Activated T-helper 1 cell treated with anti-CD3 and anti-CD28 coated beads, Interleukin-12 subunit alpha, Interleukin-12 subunit beta, Interleukin-2, Interleukin-4 antibody, amounts not matched to agents 30 ng/mL and 10 ng/mL and 1 ng/mL, durations not matched to agents 14 hours and 24 hours and 36 hours (primary cell): ENCODE data around the gene DGKI. TPM values are rescaled to one million over a fixed set of nuclear protein-coding genes. Genes with fewer than 3 reads are reported as not detected.

Source experiments
- DNase-seq: peaks from one replicate; pipeline ENCODE4 v3.0.0; 2021; ENCODE audit warnings: low spot score
- H3K27ac Mint-ChIP-seq: one replicate; pipeline ENCODE4 v1.8.0; 2021; ENCODE audit warnings: mild to moderate bottlenecking, mixed read lengths
- H3K27me3 Mint-ChIP-seq: one replicate; pipeline ENCODE4 v1.8.0; 2022; ENCODE audit warnings: mild to moderate bottlenecking, moderate library complexity, mixed read lengths; ENCODE audit not compliant: insufficient read depth
- H3K36me3 Mint-ChIP-seq: one replicate; pipeline ENCODE4 v1.8.0; 2021; ENCODE audit warnings: low read depth, mixed read lengths
- H3K4me1 Mint-ChIP-seq: one replicate; pipeline ENCODE4 v1.8.0; 2021; ENCODE audit warnings: low read depth, mixed read lengths
- H3K4me3 Mint-ChIP-seq: one replicate; pipeline ENCODE4 v1.8.0; 2021; ENCODE audit warnings: mild to moderate bottlenecking, moderate library complexity, mixed read lengths
- H3K9me3 Mint-ChIP-seq: one replicate; pipeline ENCODE4 v1.8.0; 2021; ENCODE audit warnings: mixed read lengths
- intact Hi-C: fragments of 100-400 bp; cut with micrococcal nuclease; formaldehyde crosslinking; loops from one replicate; pipeline ENCODE4 v1.15.1; 2024
- total RNA-seq: library from RNA; stranded (reverse); gene quantifications from 2 replicates; pipeline ENCODE4 v1.2.3, GENCODE V29; 2022

Gene DGKI
- total RNA-seq, 1 donor from 2014 or later, result 27.3 TPM

DNA sequence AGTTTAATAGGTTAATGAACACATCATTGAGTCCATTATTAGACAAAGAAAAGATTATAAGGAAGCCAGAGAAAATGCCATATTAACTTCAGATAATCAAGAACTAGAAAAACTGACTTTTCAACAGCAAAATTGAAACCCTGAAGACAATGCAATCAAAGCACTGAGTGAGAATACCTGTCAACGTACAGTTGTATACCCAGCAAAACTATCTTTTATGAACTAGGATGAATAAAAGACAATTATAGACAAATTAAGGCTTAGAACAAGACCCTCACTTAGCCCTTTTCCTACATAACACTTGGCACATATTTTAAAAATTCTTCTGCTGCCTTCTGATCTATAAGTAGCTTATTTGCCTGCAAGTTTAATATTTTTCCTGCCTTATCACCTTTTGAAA is 19.0 kb upstream of the DGKI start:
- Mint-ChIP-seq H3K9me3 (peaks cover 16% of the 10 kb centered on the region), H3K4me3 (no peak overlapping the region), H3K36me3 (peaks cover 43% of the 10 kb centered on the region), H3K27ac (no peak overlapping the region), H3K4me1 (peaks cover 4% of the 10 kb centered on the region), H3K27me3 (no peaks in the 10 kb centered on the region)
- intact Hi-C loops, result no loop called here
- DNase-seq, result no peak

DNA sequence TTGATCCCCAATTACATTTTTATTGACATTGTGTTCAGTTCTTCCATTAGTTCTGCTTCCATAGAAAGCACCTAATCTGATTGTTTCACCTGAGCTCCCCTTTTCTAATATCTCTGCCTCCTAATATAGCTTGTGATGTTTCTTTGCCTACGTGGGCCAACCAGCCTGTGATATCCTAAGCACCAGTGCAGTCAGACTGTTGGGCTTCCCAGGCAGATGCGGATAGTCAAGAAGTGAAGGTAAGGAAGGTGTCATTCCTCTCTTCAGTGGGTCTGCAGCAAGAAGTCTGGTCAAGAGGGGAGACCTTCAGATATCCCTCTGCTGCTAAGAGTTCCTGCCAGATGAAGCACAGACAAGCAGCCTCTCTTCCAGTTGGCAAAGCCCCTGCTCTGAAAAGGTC is 16.2 kb upstream of the DGKI start:
- Mint-ChIP-seq H3K4me1 (no peaks in the 10 kb centered on the region), H3K36me3 (peaks cover 39% of the 10 kb centered on the region)
- no peak for DNase-seq

DNA sequence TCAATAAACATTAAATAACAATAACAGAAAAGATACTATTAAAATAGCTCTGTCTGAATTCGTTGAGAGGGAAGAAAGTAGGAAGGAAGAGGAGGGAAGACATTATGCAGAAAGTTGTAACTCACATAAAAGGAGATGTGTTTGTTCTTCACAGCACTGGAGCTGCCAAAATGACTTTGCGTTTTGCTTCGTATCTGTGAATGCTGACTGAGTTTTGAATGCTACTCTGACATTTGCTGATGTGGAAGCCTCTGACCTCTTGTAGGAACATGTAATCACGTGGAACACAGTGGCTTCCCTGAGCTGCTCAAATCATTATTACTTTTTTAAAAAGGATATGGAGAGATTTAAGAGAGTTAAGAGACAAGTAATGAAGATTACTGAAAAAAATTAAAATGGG is 15.6 kb upstream of the DGKI start:
- DNase-seq, result no peak
- Mint-ChIP-seq H3K4me3 (no peak overlapping the region), H3K27ac (no peak overlapping the region)

More for the DNA sequence above, 16.2 kb upstream of the DGKI start:
- H3K27ac Mint-ChIP-seq, result no peak overlapping the region
- H3K9me3 Mint-ChIP-seq, result peaks cover 16% of the 10 kb centered on the region
- H3K4me3 Mint-ChIP-seq, result no peak overlapping the region
- intact Hi-C loops, result no loop called here
- H3K27me3 Mint-ChIP-seq, result no peaks in the 10 kb centered on the region

DNA sequence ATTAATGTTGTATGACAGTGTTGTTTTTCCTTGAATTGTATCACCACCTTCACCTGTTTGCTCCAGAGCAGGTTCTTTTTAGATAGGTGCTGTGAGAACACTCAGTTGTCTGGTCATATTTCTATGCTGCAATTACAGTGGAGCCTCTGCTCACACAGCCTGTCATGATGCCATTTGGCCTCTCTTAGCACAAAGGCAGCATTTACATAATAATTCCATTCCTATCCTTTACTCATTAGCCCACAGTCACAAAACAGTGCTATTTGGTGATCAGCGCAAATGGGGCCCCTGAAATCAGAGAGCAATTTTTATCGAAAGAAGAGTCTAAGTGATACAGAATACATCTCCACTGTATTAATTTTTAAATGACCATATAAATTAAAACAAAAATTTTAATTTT is 13.8 kb upstream of the DGKI start:
- Mint-ChIP-seq H3K4me3 (no peak overlapping the region), H3K9me3 (peaks cover 4% of the 10 kb centered on the region), H3K4me1 (no peaks in the 10 kb centered on the region), H3K36me3 (peaks cover 18% of the 10 kb centered on the region), H3K27ac (peak overlapping the region; percentile 35), H3K27me3 (no peaks in the 10 kb centered on the region)
- intact Hi-C loops, result no loop called here
- DNase-seq, result no peak

More for the DNA sequence above, 15.6 kb upstream of the DGKI start:
- H3K36me3 Mint-ChIP-seq, result peaks cover 33% of the 10 kb centered on the region
- no peaks in the 10 kb centered on the region for H3K4me1 Mint-ChIP-seq
- intact Hi-C loops, result no loop called here
- peaks cover 16% of the 10 kb centered on the region for H3K9me3 Mint-ChIP-seq
- H3K27me3 Mint-ChIP-seq, result no peaks in the 10 kb centered on the region

DNA sequence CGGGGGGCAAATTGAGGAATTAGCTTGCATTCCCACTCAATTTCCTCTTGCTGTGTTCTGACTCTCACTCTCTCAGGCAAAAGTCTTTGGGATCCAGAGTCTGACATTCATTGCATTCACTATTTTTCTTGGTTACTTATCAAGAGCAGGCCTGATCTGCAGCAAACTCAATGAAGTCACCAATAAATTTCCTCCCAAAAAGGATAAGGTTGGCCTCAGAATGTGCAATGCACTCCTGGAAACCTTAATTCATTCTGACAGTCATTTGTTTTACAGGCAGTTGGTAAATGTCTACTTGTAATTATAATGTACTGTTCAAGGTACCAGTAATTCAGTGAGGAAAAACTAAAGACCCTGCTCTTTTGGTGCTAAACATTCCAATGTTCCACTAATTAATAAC is 6.3 kb upstream of the DGKI start:
- DNase-seq, result no peak

DNA sequence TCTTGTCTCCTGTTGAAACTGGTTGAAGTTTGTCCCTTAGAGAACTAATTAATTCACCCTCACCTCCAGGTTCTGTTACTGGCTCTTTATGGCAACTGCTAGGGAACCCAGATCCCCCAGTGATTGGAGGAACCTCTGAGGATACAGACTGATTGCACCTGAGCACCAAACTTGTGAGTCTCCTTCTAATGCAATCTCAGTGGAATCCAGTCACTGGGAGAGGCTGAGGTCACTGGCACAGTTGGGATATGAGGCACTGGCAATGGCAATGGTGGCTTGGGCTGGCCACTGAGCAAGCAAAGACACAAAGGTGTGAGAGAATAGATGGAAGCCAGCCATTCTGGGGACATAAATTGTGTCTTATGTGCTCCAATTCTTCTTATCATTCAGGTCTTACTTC is 5.3 kb upstream of the DGKI start:
- Mint-ChIP-seq H3K27me3 (peaks cover 19% of the 10 kb centered on the region), H3K9me3 (no peaks in the 10 kb centered on the region), H3K27ac (no peak overlapping the region), H3K36me3 (peaks cover 6% of the 10 kb centered on the region), H3K4me3 (no peak overlapping the region), H3K4me1 (peaks cover 7% of the 10 kb centered on the region)
- intact Hi-C loops, result no loop called here
- no peak for DNase-seq

More for the DNA sequence above, 6.3 kb upstream of the DGKI start:
- no peak overlapping the region for H3K27ac Mint-ChIP-seq
- no peak overlapping the region for H3K4me3 Mint-ChIP-seq
- H3K4me1 Mint-ChIP-seq, result peaks cover under 1% of the 10 kb centered on the region
- peaks cover 14% of the 10 kb centered on the region for H3K27me3 Mint-ChIP-seq
- H3K36me3 Mint-ChIP-seq, result peaks cover 6% of the 10 kb centered on the region
- intact Hi-C loops, result no loop called here
- no peaks in the 10 kb centered on the region for H3K9me3 Mint-ChIP-seq

DNA sequence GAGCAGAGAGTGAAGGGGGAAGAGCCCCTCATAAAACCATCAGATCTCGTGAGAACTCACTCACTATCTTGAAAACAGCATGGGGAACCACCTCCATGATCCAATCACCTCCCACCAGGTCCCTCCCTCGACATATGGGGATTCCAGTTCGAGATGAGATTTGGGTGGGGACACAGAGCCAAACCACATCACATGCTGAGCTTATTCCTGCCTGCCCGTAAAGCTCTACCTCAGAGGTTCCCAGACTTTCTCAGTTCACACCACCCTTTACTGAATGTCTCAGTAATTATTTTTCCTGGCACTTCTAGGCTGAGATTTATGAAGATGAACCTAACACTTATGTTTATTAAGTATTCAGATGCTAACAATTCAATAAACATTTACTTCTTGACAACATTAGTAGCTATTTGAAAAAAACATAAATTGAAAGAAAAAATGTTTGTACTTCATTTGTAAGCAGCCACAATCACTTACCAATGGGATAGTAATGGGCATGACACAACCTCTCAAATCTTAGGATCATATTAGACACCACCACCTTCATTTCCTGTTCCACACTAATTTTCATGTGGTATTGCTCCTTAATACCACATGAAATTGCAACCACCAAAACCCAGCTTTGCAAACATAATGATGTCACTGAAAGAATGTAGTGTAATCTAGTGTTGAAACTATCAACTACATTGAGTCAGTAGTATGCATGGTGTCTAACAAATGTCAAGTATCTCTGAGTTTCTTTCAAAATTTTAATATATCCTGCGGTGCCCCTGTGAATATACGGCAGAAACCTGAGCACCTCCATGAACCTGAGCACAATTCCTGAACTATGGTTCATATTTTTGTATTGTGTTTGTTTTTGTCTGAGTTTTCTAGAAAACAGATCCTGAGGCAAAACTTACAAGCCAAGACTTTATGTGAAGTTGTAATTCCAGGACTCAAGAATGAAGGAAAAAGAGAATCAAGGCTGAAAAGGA is 4.5 kb upstream of the DGKI start:
- DNase-seq, result no peak
- intact Hi-C loops, result no loop called here
- Mint-ChIP-seq H3K4me1 (peaks cover 7% of the 10 kb centered on the region), H3K4me3 (no peak overlapping the region), H3K27ac (no peak overlapping the region), H3K36me3 (peaks cover 6% of the 10 kb centered on the region), H3K27me3 (peaks cover 19% of the 10 kb centered on the region), H3K9me3 (no peaks in the 10 kb centered on the region)

DNA sequence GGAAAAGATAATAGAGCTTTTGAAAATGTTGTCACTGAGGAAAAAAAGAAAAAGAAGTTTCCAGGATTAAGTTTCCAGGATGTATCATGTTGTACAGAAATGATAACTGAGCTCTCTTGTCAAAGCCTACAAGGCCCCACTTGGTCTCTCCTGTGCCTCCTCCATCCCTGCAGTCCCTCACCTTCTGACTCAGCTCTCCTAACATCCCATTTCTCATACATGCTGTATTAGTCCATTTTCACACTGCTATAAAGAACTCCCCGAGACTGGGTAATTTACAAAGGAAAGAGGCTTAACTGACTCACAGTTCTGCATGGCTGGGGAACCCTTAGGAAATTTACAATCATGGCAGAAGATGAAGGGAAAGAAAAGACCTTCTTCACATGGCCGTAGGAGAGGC is 3.8 kb upstream of the DGKI start:
- Mint-ChIP-seq H3K9me3 (no peaks in the 10 kb centered on the region), H3K4me1 (peaks cover 7% of the 10 kb centered on the region), H3K27ac (no peak overlapping the region), H3K27me3 (peaks cover 25% of the 10 kb centered on the region), H3K4me3 (no peak overlapping the region), H3K36me3 (peaks cover 6% of the 10 kb centered on the region)
- DNase-seq, result no peak
- intact Hi-C loops, result no loop called here

DNA sequence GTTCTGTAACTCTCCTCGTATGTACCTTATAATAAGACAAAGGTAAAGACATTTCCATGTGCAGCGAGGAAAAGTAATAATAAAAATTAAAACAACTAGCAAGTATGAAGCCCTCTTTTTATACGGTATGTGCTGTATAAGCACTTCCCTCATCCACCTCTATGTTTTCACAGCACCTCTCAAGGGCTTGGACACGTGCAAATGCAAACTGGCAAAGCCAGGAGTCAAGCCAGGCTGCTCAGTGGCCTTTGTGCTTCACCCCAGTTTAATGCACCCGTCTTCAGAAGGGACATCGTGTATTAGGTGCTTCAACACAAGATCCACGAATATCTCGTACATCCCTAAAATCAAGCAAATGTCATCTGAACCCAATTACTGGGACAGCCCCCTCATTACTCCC is 1.3 kb upstream of the DGKI start:
- Mint-ChIP-seq H3K9me3 (no peaks in the 10 kb centered on the region), H3K4me1 (peaks cover 7% of the 10 kb centered on the region), H3K36me3 (peaks cover 6% of the 10 kb centered on the region), H3K27me3 (peaks cover 37% of the 10 kb centered on the region), H3K27ac (no peak overlapping the region), H3K4me3 (peak overlapping the region; percentile 48)
- intact Hi-C loops, result no loop called here
- no peak for DNase-seq

DNA sequence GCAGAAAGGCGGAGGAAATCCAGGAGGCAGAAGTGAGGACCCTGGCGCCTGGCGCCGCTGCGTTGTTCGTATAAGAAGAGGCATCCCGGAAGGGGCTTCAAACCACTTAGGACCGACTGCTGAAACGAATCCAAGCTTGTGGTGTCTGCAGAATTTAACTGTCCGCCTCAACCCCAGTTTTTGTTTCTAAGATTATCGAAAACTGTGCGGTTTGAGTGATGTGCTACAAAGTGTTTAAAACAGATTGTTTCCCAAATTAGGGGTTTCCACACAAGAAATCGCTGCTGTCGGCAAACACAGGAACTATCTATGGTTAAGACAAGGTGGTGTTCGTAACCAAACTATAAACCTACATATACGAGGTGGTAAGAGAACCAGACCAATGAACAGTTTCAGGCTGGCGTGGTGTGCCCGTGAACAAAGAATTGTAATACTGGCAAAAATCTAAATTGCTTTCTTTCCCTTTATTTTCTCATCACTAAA is 835 bp upstream of the DGKI start:
- H3K36me3 Mint-ChIP-seq, result peaks cover 6% of the 10 kb centered on the region
- H3K27me3 Mint-ChIP-seq, result peaks cover 37% of the 10 kb centered on the region
- intact Hi-C loops, result loop anchor here (1.0 kb wide), 1 partner anchor 48 kb away; no protein-coding TSS in a partner anchor
- H3K9me3 Mint-ChIP-seq, result no peaks in the 10 kb centered on the region
- H3K27ac Mint-ChIP-seq, result no peak overlapping the region
- H3K4me1 Mint-ChIP-seq, result peaks cover 7% of the 10 kb centered on the region
- DNase-seq, result no peak
- H3K4me3 Mint-ChIP-seq, result peak overlapping the region; percentile 48

DNA sequence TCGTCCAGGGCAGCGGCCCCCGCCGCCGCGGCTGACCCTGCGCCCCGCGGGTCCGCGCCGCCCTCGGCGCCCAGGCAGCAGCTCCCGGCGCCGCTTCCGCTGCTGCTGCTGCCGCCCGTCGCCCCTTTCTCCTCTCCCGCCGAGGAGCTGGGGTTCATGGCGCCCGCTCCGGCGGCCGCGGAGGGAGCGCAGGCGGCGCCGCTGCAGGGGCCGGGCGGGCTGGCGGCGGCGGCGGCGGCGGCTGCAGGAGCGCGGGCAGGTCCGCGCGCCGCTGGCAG is 286 bp downstream of the DGKI start:
- H3K36me3 Mint-ChIP-seq, result peaks cover 6% of the 10 kb centered on the region
- intact Hi-C loops, result no loop called here
- no peak for DNase-seq
- peaks cover 40% of the 10 kb centered on the region for H3K27me3 Mint-ChIP-seq
- no peaks in the 10 kb centered on the region for H3K9me3 Mint-ChIP-seq
- peaks cover 7% of the 10 kb centered on the region for H3K4me1 Mint-ChIP-seq
- no peak overlapping the region for H3K27ac Mint-ChIP-seq
- H3K4me3 Mint-ChIP-seq, result no peak overlapping the region

DNA sequence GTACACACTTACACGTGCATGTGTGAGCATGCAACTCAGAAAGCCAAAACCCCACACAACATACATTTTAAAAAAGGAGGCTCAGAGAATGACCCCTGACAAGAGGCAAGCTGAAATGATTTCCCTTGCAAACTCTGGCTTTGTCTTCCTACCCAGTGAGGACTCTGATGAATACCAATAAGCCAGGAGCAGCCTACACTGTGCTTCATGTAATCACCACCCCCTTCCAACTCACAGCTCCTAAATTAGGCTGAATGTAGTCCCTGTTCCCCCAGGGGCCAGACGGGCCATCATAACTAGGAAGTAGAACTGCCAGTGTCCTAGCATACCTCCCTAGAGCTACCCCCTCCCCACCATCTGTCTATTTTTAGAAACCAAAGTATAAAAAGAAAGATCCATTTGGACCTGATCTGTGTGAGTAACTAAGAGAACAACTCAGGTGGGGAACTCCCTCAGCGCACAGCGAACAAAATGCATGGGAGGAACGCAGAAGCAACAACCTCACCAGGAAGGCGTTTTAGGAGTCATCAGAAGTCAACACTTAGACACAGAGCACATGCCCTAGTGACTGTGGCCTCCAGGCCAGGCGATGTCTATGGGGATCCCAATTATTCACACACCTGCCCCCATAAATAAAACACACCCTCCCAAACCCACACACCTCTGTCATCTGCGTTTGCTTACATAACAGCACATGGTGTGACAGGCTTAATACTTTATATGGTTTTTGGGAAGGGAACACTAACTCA is 1.9 kb downstream of the DGKI start:
- no peak overlapping the region for H3K4me3 Mint-ChIP-seq
- peaks cover 7% of the 10 kb centered on the region for H3K4me1 Mint-ChIP-seq
- peaks cover 37% of the 10 kb centered on the region for H3K27me3 Mint-ChIP-seq
- H3K27ac Mint-ChIP-seq, result no peak overlapping the region
- H3K9me3 Mint-ChIP-seq, result no peaks in the 10 kb centered on the region
- DNase-seq, result no peak
- intact Hi-C loops, result no loop called here
- no peaks in the 10 kb centered on the region for H3K36me3 Mint-ChIP-seq
